Effector memory CD8-positive, alpha-beta T cell (primary cell): ENCODE data around the gene FBXL20.
"Not testable (repeated sequence)": the region's sequence is repeated elsewhere in the genome, so short reads cannot be mapped to it uniquely, and the experiment has no call there.

Source experiments
- ATAC-seq: fragments of 150-1000 bp; cut with Tn5 transposase; replicated peaks from 2 replicates; pipeline ENCODE4 v1.10.0; 2021; ENCODE audit warnings: mild to moderate bottlenecking, moderate library complexity
- DNase-seq, 3 experiments: peaks; one replicate each; pipeline ENCODE4 v3.0.0; 2021
- H3K27ac Mint-ChIP-seq, 2 donors: one replicate each; pipeline ENCODE4 v1.8.0; 2022; ENCODE audit warnings: mild to moderate bottlenecking in 2 of 2, mixed read lengths in 2 of 2, moderate library complexity in 2 of 2
- H3K27me3 Mint-ChIP-seq, 2 donors: one replicate each; pipeline ENCODE4 v1.8.0; 2022; ENCODE audit warnings: mixed read lengths in 2 of 2
- H3K36me3 Mint-ChIP-seq: one replicate; pipeline ENCODE4 v1.8.0; 2022; ENCODE audit warnings: mild to moderate bottlenecking, moderate library complexity, mixed read lengths; ENCODE audit not compliant: insufficient read depth
- H3K4me1 Mint-ChIP-seq, 2 donors: one replicate each; pipeline ENCODE4 v1.8.0; 2022; ENCODE audit warnings: low read depth in 2 of 2, mixed read lengths in 2 of 2
- H3K4me3 Mint-ChIP-seq, 2 donors: one replicate each; pipeline ENCODE4 v1.8.0; 2022; ENCODE audit warnings: mild to moderate bottlenecking in 2 of 2, mixed read lengths in 2 of 2, moderate library complexity in 2 of 2
- H3K9me3 Mint-ChIP-seq, 2 donors: one replicate each; pipeline ENCODE4 v1.8.0; 2022; ENCODE audit warnings: mixed read lengths in 2 of 2

The FBXL20 gene

DNA sequence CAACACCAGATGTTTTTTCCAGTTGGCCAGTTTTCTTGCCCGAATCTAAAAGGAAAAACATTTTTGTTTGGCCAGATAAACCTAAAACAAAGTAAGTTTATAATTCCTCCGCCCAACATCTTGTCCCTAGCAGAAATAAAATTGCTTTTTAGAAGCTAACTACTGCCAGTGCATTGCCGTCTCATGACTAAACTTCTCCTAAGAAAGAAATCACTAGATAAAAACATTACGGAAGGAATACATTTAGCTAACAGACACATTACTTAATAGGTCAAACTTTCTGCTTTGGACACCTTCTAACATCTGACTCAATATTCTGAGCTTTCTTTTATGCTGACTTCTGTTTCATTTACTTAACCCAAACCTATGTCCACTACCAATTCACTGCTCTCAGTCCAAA lies 36.2 kb downstream of the FBXL20 start:
- H3K9me3 Mint-ChIP-seq: no peaks in the 10 kb centered on the region

DNA sequence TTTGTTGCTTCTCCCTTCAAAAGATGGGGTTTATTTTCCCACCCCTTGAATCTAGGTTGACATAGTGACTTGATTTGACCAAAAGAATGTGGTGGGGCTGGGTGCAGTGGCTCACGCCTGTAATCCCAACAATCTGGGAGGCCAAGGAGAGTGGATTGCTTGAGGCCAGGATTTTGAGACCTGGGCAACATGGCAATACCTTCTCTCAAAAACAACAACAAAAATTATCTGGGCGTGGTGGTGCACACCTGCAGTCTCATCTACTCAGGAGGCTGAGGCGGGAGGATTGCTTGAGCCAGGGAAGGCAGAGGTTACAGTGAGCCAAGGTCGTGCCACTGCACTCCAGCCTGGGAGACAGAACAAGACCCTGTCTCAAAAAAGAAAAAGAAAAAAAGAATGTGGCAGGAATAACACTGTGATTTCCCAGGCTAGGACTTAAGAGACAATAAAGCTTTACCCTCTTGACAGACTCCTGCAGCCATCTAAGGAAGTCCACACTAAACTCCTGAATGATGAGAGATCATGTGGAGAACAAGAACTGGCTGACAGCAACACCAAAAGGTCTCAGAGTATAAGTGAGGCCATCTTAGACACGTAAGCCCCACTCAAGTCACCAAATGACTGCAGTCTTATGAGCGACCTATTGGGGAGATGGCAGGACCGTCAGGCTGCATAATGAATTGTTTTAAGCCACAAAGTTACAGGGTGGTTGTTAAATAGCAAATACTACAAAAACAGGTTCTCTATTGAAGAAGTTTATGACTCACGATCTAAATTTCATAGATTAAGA lies 37.0 kb downstream of the FBXL20 start:
- ATAC-seq: no peak
- no peaks in the 10 kb centered on the region for H3K9me3 Mint-ChIP-seq
- peak overlapping the region; percentile 54 to 57 for H3K27ac Mint-ChIP-seq
- no peaks in the 10 kb centered on the region for H3K27me3 Mint-ChIP-seq
- DNase-seq: no peak
- H3K36me3 Mint-ChIP-seq: peaks cover 7% of the 10 kb centered on the region
- peaks cover 4 to 22% of the 10 kb centered on the region in 2 donors for H3K4me1 Mint-ChIP-seq
- no peak overlapping the region for H3K4me3 Mint-ChIP-seq

More for the DNA sequence above, 36.2 kb downstream of the FBXL20 start:
- Mint-ChIP-seq H3K4me1 (peaks cover 4 to 22% of the 10 kb centered on the region in 2 donors), H3K27me3 (no peaks in the 10 kb centered on the region), H3K36me3 (peaks cover 7% of the 10 kb centered on the region), H3K27ac (peak overlapping the region in 1 of 2 donors; percentile 68), H3K4me3 (no peak overlapping the region)
- no peak for DNase-seq
- no peak for ATAC-seq

DNA sequence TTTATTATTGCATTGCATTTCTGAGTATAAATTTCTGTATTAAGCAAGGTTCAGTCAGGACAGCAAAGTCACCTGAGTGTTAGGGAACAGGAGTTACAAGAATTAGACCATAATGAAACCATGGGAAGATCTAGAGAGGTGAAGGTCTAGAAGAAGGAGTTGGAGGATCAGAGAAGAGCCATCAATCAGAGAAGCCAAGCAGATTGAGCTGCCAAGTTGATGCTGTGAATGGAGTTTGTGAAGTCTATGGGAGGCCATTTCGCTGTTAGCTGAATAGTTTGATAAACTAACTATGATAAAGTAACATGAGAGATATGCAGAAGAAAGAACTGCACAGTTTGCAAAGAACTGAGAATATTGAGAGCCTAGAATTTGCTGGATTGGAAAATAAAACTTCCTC lies 40.4 kb downstream of the FBXL20 start:
- no peak for ATAC-seq
- H3K9me3 Mint-ChIP-seq: no peaks in the 10 kb centered on the region
- no peaks in the 10 kb centered on the region for H3K27me3 Mint-ChIP-seq
- H3K27ac Mint-ChIP-seq: peak overlapping the region in 1 of 2 donors; percentile 35
- DNase-seq: no peak
- peaks cover 12% of the 10 kb centered on the region for H3K36me3 Mint-ChIP-seq
- H3K4me3 Mint-ChIP-seq: no peak overlapping the region
- peaks cover under 1 to 19% of the 10 kb centered on the region in 2 donors for H3K4me1 Mint-ChIP-seq

DNA sequence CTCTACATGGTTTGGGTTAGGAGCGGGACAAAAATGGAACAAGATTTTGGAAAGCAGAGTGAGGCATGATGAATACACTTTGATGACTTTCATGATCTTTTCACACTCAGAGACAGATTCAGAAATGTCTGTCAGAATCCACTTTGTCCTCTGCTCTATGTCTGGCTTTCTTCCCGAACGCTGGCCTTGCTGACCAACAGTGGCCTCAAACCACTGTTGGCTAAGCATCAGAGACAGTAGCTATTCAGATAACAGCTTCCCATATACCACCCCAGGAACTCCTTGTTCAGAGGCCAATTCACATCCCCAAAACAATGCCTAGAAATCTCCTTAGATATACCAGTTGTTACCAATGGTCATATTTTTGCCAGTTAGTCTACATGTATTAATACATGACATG lies 40.9 kb downstream of the FBXL20 start:
- Mint-ChIP-seq H3K27ac (peak overlapping the region in 1 of 2 donors; percentile 35), H3K9me3 (no peaks in the 10 kb centered on the region)

DNA sequence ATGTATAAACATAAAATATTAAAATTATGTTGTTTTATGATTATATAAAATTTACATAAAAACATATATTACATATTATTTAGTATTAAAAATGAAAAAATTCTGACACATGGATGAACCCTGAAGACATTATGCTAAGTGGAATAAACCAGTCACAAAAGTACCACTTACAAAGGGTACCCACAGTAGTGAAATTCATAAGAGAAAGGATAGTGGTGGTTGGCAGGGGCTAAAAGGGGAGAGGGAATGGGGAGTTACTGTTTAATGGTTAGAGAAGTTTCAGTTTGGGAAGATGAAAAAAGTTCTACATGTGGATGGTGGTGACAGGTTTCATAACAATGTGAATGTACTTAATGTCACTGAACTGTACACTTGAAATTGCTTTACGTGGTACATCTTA lies 41.4 kb downstream of the FBXL20 start:
- Mint-ChIP-seq H3K4me3 (no peak overlapping the region), H3K27me3 (no peaks in the 10 kb centered on the region), H3K27ac (no peak overlapping the region), H3K9me3 (no peaks in the 10 kb centered on the region), H3K4me1 (peaks cover 0 to 14% of the 10 kb centered on the region in 2 donors), H3K36me3 (peaks cover 16% of the 10 kb centered on the region)
- ATAC-seq (no peak), DNase-seq (no peak)

More for the DNA sequence above, 40.9 kb downstream of the FBXL20 start:
- DNase-seq (no peak), ATAC-seq (no peak)
- Mint-ChIP-seq H3K4me3 (no peak overlapping the region), H3K4me1 (peaks cover 0 to 18% of the 10 kb centered on the region in 2 donors), H3K27me3 (no peaks in the 10 kb centered on the region), H3K36me3 (peaks cover 13% of the 10 kb centered on the region)

DNA sequence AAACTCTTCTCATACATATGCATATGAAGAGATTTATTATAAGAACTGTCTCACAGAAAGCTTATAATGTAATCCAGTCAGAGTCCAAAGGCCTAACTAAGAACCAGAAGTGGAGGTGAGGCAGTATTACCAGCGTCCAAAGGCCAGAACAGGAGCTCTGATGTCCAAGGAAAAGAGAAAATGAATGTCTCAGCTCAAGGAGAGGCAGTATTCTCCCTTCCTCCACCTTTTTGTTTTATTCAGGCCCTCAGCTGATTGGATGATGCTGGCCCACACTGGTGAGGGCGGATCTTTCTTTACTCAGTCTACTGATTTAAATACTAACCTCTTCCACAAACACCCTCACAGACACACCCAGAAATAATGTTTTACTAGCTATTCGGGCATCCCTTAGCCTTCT lies 43.4 kb downstream of the FBXL20 start:
- Mint-ChIP-seq H3K9me3 (no peaks in the 10 kb centered on the region), H3K4me1 (peaks cover 0 to 14% of the 10 kb centered on the region in 2 donors), H3K36me3 (peaks cover 11% of the 10 kb centered on the region), H3K4me3 (no peak overlapping the region), H3K27ac (no peak overlapping the region), H3K27me3 (no peaks in the 10 kb centered on the region)
- ATAC-seq: no peak
- DNase-seq: no peak

DNA sequence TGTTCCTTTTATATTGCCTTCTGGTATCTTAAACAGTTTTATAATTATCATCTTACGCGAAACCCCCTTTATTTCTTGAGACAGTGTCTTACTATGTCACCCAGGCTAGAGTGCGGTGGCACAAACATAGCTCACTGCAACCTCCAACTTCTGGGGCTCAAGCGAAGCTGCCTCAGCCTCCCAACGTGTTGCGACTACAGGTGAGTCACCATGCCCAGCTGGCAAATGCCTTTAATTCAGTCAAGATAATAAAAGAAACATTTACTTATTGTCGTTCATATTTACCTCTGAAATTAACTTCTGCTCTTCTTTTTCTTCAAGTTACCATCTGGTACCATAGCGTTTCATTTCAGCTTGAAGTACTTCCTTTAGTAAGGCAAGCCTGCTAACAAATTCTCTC lies 43.9 kb downstream of the FBXL20 start:
- Mint-ChIP-seq H3K27ac (no peak overlapping the region), H3K36me3 (peaks cover 11% of the 10 kb centered on the region)
- no peak for DNase-seq

DNA sequence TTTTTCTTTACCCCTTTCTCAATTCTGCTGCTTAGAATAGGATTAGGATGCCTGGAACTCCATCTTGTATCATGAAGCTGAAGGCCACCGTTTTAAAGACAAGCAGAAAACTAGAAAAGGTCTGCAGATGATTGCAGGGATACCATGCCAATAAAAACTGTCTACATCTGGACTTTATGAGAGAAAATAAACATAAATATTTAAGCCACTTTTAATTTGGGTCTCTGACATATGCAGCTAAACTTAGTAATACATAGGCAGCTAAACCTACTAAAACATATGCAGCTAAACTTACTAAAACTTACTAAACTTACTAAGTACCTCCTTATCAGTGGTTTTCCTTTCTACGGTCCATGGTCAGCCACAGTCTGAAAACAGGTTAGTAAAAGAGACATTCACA lies 48.4 kb downstream of the FBXL20 start:
- peak overlapping the region in 1 of 2 donors; percentile 41 for H3K27ac Mint-ChIP-seq
- peaks cover 3 to 19% of the 10 kb centered on the region in 2 donors for H3K4me1 Mint-ChIP-seq
- ATAC-seq (no peak), DNase-seq (no peak)
- H3K36me3 Mint-ChIP-seq: peaks cover 8% of the 10 kb centered on the region
- no peak overlapping the region for H3K4me3 Mint-ChIP-seq
- H3K27me3 Mint-ChIP-seq: no peaks in the 10 kb centered on the region
- no peaks in the 10 kb centered on the region for H3K9me3 Mint-ChIP-seq

More for the DNA sequence above, 43.9 kb downstream of the FBXL20 start:
- no peaks in the 10 kb centered on the region for H3K27me3 Mint-ChIP-seq
- H3K4me3 Mint-ChIP-seq: no peak overlapping the region
- no peaks in the 10 kb centered on the region for H3K9me3 Mint-ChIP-seq
- no peak for ATAC-seq
- H3K4me1 Mint-ChIP-seq: peaks cover 0 to 14% of the 10 kb centered on the region in 2 donors

DNA sequence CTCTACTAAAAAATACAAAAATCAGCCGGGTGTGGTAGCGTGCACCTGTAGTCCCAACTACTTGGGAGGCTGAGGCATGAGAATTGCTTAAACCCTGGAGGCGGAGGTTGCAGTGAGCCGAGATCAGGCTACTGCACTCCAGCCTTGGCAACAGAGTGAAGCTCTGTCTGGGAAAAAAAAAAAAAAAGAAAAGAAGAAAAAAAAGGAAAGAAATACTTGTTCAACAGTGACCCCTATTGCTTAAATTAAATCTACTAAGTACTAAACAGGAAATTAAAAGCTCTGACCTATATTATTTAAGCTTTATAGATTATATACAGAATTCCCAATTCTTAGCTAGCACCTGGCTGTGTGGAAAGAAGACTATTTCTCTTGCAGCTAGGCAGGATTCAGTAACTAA lies 48.9 kb downstream of the FBXL20 start:
- no peaks in the 10 kb centered on the region for H3K9me3 Mint-ChIP-seq
- peaks cover 3 to 17% of the 10 kb centered on the region in 2 donors for H3K4me1 Mint-ChIP-seq
- peak overlapping the region; percentile 39 to 41 for H3K27ac Mint-ChIP-seq
- peaks cover 8% of the 10 kb centered on the region for H3K36me3 Mint-ChIP-seq
- DNase-seq (no peak), ATAC-seq (no peak)
- H3K4me3 Mint-ChIP-seq: no peak overlapping the region
- H3K27me3 Mint-ChIP-seq: no peaks in the 10 kb centered on the region

DNA sequence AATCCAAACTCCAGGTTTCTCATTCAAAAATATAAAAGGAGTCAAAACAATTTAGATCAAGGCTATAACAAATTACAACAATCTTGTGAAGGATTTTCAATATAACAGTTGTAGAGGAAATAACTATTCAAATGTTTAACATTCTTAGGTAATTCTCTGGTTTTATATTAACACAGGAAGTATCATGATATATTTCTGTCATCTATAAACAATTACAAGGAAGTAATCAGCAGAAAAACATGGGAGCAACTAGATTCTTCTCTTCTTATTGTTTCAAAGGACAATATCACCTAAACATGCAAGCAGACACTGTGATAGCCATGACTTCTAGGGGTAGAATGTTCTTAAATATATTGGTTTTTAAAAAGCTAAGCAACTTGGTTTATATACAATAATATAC lies 49.9 kb downstream of the FBXL20 start:
- no peaks in the 10 kb centered on the region for H3K9me3 Mint-ChIP-seq
- no peak overlapping the region for H3K4me3 Mint-ChIP-seq
- H3K4me1 Mint-ChIP-seq: peaks cover 3 to 14% of the 10 kb centered on the region in 2 donors
- H3K27ac Mint-ChIP-seq: peak overlapping the region in 1 of 2 donors; percentile 39
- ATAC-seq (no peak), DNase-seq (no peak)
- peaks cover 5% of the 10 kb centered on the region for H3K36me3 Mint-ChIP-seq
- no peaks in the 10 kb centered on the region for H3K27me3 Mint-ChIP-seq

DNA sequence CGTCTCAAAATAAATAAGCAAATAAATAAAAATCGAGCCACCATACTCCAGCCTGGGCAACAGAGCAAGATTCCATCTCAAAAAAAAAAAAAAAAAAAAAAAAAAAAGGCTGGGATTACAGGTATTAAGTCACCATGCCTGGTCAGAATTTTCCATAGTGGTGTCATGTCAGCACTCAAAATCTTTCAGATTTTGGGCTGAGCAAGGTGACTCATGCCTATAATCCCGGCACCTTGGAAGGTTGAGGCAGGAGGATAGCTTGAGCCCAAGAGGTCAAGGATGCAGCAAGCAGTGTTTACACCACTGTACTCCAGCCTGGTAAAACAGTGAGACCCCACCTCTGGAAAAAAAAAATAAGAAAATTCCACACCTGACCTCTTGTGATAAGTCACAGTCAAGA lies 52.2 kb downstream of the FBXL20 start:
- no peak for ATAC-seq
- H3K27ac Mint-ChIP-seq: no peak overlapping the region
- no peaks in the 10 kb centered on the region for H3K36me3 Mint-ChIP-seq
- no peak for DNase-seq
- no peaks in the 10 kb centered on the region for H3K9me3 Mint-ChIP-seq
- H3K4me3 Mint-ChIP-seq: no peak overlapping the region
- H3K4me1 Mint-ChIP-seq: peaks cover 6 to 14% of the 10 kb centered on the region in 2 donors
- no peaks in the 10 kb centered on the region for H3K27me3 Mint-ChIP-seq

DNA sequence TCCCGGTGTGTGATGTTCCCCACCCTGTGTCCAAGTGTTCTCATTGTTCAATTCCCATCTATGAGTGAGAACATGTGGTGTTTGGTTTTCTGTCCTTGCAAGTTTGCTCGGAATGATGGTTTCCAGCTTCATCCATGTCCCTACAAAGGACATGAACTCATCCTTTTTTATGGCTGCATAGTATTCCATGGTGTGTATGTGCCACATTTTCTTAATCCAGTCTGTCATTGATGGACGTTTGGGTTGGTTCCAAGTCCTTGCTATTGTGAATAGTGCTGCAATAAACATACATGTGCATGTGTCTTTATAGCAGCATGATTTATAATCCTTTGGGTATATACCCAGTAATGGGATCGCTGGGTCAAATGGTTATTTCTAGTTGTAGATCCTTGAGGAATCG lies 54.6 kb downstream of the FBXL20 start:
- DNase-seq, ATAC-seq, H3K36me3 Mint-ChIP-seq, H3K9me3 Mint-ChIP-seq, H3K4me3 Mint-ChIP-seq, H3K27me3 Mint-ChIP-seq, H3K27ac Mint-ChIP-seq: not testable (repeated sequence)
- peaks cover 6 to 14% of the 10 kb centered on the region in 2 donors for H3K4me1 Mint-ChIP-seq

DNA sequence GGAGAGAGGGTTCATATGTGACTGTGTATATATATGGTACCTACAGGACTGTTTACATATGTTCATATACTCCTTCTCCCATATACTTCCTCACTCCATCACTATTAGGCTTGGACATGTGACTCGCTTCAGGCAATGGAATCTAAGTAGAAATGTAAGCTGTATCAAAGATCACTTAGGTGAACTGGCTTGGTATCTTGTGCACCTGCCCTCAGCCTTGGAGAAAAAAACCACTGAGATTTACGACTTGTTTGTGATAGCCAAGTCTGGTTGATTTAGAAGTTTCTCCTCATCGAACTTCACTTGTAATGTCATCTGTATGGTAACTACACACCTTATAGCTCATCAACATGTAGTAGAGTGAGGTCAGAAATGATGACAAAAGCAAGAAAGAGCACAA lies 59.9 kb downstream of the FBXL20 start:
- Mint-ChIP-seq H3K27me3 (no peaks in the 10 kb centered on the region), H3K27ac (no peak overlapping the region), H3K36me3 (peaks cover 35% of the 10 kb centered on the region), H3K9me3 (no peaks in the 10 kb centered on the region), H3K4me1 (peaks cover 0 to 3% of the 10 kb centered on the region in 2 donors), H3K4me3 (no peak overlapping the region)
- DNase-seq (no peak), ATAC-seq (no peak)

DNA sequence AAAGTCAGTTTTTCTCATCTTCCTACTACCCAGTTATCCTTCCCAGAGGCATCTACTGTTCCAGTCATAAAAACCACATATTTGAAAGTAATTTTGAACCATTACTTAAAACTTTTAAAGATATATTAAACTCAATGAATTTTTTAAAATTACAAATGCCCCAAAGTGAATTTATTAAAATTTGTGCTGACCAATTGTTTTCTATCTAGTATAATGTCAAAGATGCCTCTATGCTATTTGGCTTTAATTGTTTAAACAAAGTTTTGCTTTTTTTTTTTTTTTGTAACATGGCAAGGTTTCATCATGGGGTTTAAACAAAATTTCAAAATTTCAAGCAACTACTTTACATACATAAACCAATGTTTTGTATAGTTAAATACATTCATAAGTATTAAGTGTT lies 60.7 kb downstream of the FBXL20 start:
- Mint-ChIP-seq H3K9me3 (no peaks in the 10 kb centered on the region), H3K4me1 (peaks cover 3 to 5% of the 10 kb centered on the region in 2 donors), H3K27me3 (no peaks in the 10 kb centered on the region), H3K36me3 (peaks cover 35% of the 10 kb centered on the region), H3K27ac (no peak overlapping the region), H3K4me3 (no peak overlapping the region)
- ATAC-seq (no peak), DNase-seq (no peak)
